GM18505 (cell line): ENCODE data around the gene TEX19.
"Not testable (repeated sequence)": the region's sequence is repeated elsewhere in the genome, so short reads cannot be mapped to it uniquely, and the experiment has no call there.

Source experiments
- ATAC-seq: cut with Tn5 transposase; IDR thresholded peaks from one replicate; pipeline ENCODE4 v1.9.1; 2021; ENCODE audit not compliant: unreplicated experiment
- POLR2A ChIP-seq: IDR thresholded peaks from 4 replicates; pipeline ENCODE4 v1.6.1; 2011; ENCODE audit warnings: borderline replicate concordance; ENCODE audit not compliant: insufficient read depth, insufficient read length; ENCODE audit errors: extremely low read depth

Gene TEX19

DNA sequence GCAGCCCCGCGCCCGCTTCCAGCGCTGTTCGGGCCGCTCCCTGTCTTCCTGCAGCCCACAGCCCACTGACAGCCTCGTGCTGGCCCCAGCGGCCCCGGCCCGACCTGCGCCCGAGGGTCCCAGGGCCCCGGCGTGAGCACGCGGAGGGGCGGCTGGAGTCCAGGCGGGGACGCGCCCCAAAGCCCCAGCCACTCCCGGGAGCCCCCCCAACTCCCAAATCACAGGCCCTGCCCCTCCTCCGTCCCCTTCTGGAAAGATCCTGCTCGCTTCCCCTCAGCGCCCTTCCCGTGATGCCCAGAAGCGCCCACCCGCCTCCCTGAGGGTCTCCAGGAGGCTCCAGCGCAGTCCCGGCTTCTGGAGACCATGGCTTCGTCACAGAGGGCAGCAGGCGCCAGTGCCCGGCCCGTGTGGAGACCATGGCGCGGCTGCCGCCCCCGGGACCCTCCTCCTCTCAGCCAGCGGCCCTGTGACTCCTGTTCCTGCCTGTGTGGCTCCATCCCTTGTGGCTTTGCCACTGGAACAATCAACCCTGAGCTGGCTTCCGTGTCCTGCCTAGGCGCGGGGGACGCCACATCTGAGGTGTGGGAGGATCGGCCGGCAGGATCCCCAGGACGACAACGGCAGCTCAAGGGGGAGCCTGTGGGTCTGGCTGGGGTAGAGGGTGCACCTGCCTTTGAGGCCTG lies 16.5 kb downstream of the TEX19 start:
- no peak for TF ChIP-seq POLR2A
- no peak for ATAC-seq

DNA sequence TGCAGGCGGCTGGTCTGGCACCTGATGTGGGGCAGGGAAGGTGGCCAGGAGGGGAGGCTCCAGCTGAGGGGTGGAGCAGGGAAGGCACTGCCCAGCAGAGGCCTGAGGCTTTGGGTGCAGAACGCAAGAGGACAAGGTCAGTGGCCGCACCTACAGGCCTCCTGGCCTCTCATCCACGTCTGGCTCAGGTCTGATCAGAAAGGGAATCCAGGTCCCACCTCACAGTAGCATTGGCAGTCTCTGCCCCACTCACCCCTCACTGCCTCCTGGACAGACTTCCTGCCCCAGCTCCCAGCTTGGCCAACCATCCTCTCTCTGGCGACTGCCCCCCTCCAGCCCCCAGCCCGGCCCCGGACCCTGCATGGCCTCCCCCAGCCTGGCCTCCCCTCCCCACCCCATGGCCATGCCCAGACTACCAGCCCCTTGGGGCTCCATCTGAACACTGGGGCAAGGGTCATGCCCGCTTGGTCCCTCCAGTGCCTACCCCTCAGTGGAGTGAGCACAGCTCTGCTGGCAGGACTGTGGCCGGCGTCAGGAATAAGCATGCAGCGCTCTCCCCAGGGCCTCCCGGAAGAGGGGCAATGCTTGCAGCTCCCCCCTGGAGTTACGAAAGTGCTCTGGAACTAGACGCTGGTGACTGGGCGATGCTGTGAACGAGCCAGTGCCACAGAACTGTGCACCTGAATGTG lies 17.1 kb downstream of the TEX19 start:
- ATAC-seq = no peak
- TF ChIP-seq POLR2A = no peak

DNA sequence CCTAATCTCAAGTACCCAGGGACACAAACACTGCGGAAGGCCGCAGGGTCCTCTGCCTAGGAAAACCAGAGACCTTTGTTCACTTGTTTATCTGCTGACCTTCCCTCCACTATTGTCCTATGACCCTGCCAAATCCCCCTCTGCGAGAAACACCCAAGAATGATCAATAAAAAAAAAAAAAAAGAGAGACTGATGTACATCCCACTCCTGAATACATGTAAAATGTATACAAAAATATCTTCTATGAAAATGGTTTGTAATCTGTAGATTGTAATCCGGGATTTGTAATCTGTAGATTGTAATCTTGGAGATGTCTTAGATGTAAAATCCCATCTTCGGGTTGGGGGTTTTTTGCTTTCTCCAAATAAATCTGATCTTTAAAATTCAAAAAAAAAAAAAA lies 18.2 kb downstream of the TEX19 start:
- not testable (repeated sequence) for ATAC-seq

DNA sequence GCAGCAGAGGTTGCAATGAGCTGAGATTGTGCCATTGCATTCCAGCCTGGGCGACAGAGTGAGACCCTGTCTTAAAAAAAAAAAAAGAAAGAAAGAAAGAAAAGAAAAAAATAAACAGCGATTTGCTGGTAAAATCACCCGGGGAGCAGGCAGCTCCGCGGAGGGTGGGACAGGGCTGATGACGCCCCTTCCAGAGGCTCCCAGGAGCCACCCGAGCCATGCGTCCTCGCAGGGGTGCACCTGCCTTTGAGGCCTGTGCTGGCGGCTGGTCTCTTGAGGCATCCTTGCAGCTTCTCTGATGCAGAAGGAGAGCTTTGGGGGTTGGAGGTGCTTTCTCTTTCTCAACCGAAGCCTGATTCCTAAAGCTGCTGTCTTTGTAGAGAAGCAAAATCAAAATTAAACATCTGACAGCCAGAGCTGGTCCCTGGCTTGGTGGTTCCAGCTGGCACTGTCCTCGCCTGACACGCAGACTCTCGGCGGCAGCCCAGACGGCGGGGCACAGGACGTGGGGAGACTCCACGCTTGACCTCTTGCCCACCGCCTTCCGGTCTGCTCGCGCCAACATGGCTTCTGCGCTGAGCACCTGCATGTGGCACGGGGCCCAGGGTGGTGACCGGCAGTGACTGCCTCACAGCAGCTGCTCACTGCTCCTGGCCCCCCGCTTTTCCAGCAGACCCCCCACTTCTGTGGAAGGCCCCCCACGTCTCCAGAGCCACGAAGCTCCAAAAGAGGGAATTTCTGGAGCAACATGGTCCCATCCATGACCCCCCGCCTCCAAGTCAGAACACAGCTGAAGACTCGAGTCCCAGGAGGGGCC lies 19.1 kb downstream of the TEX19 start:
- no peak for TF ChIP-seq POLR2A
- no peak for ATAC-seq

DNA sequence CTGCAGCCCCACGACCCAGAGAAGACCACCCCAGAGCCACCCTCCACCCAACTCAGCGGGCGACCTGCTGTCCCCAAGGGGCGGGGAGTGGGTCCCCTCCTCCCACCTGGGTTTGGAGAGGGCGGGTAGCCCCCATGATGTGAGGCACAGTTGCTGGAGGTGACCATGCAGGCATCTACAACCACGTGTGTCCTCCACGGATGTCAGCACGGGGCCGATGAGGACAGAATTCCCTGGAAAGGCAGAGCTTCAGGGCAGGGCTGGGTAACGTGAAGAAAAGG lies 19.6 kb downstream of the TEX19 start:
- ATAC-seq = no peak
- no peak for TF ChIP-seq POLR2A

DNA sequence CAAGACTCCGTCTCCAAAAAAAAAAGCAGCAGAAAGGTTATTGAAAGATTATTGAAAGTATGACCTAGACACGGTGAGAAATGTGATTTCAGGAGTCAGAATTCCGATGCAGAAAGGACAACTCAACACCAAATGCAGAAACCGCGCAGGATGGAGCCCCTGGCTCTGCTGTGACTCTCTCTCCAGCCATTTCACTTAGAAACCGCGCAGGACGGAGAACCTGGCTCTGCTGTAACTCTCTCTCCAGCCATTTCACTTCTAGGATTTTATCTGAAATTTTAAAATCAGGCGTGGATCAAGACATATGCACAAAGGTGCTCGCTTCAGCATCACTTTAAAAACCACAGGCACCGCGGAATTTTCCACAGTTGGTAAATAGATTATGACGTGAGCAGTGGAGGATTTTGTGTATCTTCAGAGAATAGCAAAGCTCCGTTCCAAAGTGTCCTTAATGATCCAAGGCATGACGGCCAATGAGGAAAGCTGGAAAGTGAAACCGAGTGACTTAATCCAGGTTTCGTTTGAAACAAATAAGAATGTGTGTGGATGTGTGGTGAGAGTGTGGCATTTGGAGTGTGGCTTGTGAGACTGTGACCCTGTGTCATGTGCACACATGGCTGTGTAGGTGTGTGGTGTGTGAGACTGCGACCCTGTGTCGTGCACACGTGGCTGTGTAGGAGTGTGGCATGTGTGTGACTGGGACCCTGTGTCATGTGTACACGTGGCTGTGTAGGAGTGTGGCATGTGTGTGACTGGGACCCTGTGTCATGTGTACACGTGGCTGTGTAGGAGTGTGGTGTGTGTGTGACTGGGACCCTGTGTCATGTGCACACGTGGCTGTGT lies 22.0 kb downstream of the TEX19 start:
- no peak for TF ChIP-seq POLR2A

DNA sequence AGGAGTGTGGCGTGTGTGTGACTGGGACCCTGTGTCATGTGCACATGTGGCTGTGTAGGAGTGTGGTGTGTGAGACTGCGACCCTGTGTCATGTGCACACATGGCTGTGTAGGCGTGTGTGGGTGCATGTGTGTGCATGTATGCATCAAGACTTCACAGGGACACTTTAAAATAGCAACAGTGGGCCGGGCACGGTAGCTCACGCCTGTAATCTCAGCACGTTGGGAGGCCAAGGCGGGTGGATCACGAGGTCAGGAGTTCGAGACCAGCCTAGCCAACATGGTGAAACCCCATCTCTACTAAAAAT lies 22.6 kb downstream of the TEX19 start:
- not testable (repeated sequence) for ATAC-seq

More for the DNA sequence above, 22.0 kb downstream of the TEX19 start:
- no peak for ATAC-seq

DNA sequence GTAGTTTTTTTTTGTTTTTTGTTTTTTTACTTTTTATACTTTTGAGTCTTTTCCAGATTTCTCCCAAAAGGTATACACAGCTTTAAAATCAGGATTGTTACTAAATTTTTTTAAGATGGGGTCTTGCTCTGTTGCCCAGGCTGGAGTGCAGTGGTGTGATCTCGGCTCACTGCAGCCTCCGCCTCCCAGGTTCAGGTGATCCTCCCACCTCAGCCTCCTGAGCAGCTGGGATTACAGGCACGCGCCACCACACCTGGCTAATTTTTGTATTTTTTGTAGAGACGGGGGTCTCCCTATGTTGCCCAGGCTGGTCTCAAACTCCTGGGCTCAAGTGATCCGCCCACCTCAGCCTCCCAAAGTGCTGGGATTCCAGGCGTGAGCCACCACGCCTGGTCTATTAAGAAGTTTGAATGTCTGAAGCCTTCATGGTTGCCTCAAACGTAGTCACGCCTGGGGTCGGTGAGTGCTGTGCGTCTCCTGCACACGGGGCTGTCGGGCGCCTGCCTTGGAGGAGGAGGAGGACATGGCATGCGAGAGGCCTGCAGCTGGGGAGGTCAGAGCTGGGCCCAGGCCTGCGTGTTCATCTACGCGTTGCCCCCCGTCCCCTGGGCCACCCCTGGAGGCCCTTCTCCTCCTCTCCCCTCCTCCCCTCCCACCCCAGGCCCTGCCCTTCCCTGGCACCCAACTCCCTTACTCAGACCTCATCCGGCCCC lies 23.3 kb downstream of the TEX19 start:
- not testable (repeated sequence) for ATAC-seq

DNA sequence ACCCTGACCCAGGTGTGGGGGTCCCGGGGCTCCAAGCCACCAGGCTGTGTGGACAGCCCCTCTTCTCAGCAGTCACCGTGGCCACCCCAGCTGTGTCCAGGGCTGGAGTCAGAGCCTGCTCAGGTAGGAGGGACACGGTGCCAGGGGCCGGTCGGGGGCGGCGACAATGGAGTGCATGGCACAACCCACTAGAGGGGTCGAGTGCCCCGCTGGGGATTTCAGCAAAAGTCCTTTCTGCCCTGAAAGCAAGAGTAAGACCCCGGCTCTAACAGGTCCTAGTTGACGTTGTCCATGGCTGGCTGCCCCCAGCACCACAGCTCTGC lies 23.8 kb downstream of the TEX19 start:
- no peak for ATAC-seq
- TF ChIP-seq POLR2A = no peak

DNA sequence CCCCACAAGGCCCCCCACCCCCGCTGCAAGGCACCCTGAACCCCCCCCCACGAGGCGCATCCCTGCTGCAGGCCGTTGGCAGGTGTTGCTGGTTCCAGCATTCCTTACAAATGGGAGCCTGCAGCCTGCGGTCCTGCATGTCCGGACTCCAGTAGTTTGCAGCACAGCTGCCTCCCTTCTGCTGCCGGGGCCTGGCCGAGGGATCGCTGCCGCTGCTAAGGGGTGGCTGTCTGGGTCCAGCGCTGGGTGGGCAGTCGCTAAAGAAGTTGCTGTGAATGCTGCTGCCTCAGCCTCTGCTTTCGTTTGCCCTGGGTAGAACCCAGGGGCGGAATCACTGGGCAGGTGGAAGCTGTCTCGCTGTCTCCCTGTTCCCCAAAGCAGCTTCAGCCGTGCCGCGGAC lies 24.4 kb downstream of the TEX19 start:
- ATAC-seq = no peak

DNA sequence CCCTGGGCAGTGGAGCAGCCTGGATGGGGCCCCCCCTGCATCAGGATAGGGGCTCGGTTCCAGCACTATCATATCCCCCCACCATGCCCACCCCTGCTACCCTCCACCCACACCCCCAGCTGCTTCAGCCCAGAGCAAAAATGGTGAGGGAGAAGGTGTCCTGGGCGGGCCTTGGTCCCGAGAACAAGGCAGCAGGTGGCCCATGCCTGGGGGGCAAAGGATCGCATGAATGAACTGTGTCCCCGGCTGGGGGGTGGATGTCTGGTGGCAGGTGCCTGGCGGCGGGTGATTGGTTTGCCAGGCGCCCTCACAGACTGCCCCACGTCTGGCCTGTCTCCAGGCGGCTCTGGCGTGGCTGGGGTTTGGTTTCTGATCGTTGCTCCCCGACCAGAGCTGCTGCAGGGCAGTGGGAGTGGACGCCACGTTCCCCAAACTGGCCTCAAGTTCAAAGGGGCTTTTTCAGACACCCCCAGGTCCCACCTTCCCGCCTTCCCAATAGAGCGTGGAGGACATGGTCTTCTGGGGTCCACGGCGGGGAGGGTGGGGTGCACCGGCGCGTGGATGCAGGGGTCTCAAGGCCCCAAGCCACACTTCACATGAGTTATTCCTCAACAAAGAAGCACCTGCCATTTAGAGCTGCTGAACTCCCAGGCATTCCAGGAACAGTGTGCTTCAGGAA lies 25.1 kb downstream of the TEX19 start:
- no peak for TF ChIP-seq POLR2A
- ATAC-seq = no peak

More for the DNA sequence above, 24.4 kb downstream of the TEX19 start:
- TF ChIP-seq POLR2A = no peak

DNA sequence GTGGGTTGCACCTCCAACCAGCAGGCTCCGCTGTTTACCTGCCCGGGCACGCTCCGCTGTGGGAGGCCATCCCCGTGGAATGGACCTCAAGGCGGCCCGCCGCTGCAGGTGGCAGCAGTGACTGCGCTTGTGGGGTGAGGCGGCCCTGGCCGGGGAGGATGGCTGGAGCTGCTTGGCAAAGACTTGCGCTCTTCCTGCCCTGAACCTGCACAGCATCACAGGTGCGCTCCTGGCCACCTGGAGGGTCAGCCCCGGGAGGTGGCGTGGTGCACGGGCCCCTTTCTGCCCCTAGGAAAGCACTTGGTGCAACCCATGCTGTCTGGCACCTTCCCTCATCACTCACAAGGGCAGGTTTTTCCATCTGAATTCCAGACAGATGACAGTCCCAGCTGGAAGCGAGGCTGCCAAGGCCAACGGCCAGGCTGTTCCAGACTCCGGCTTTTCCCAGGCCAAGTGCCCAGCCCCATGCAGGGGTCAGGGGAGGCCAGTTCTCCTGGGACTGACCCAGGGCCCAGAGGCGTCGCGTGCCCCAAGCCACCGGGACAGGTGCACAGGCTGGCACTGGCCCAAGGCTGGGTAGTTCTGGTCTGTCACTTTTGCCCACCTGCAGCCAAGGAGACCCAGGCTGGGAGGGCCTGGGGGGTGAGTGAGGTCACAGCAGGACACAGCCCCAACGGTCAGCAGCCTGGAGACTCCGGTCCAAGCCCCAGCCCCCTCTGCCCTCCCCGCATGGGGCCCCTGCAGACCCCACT lies 25.9 kb downstream of the TEX19 start:
- no peak for ATAC-seq

More for the DNA sequence above, 25.9 kb downstream of the TEX19 start:
- TF ChIP-seq POLR2A = no peak
